ENCODE data around the gene KCTD2. TPM values are rescaled to one million over a fixed set of nuclear protein-coding genes. Genes with fewer than 3 reads are reported as not detected.

Gene KCTD2
- total RNA-seq, 2 experiments from 2014 or later = 16.8 to 19.1 TPM

DNA sequence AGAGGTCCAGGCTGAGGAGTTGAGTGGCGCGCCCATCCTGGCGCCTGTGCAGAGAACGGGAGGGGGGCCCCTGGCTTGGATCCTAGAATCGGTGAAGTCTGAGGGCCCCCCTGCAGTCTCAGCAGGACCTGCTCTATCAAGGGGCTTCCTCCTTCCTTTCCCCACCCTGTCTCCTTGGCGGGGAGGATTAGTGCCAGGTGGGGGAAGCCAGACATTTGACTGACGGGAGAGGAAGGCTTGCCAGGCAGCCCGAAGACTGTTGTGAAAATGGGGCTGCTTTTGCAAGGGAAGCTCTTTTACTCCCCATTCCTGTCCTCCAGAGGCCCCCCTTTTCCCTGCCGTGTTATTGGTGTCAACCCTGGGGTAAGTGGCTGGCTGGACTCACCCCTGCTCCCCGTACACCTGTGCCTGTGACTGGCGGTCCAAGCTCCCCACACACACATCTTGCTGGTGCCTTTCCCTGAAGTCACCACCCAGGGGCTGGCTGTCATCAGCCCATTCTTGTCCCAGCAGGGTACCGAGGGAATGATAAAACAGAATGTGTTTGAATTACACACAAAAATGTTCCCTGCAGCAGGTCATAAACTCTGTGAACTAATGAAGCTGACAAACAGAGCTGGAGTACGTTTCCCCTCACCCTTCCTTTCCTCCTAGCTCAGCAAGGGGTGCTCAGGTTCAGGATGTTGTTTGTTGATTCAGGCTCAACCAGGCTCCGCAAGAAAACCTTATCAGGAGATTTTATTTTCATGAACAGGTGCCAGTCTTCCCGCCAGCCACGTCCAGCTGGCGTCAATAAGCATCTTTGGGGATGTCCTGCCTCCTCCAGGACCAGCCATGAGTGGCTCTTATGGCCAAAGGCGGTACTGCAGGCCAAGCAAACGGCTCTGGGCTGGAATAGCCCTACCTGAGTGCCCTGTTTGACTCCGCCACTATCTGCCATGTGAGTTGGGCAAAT is 58.4 kb downstream of the KCTD2 start:
- Mint-ChIP-seq H3K4me3 (no peak overlapping the region), H3K4me1 (peaks cover 11% of the 10 kb centered on the region), H3K27me3 (peaks cover 3% of the 10 kb centered on the region), H3K9me3 (ENCODE audit: low read depth) (no peaks in the 10 kb centered on the region), H3K36me3 (no peaks in the 10 kb centered on the region), H3K27ac (no peak overlapping the region)
- CTCF ChIA-PET = interaction anchor here (0.8 to 4.3 kb wide), 22 partner anchors 9 to 164 kb away, joined by 3 to 28 read pairs (median 5); partner anchors contain the start of genes HID1 and SLC16A5
- ATAC-seq = no peak
- peak; percentile 54 for DNase-seq

DNA sequence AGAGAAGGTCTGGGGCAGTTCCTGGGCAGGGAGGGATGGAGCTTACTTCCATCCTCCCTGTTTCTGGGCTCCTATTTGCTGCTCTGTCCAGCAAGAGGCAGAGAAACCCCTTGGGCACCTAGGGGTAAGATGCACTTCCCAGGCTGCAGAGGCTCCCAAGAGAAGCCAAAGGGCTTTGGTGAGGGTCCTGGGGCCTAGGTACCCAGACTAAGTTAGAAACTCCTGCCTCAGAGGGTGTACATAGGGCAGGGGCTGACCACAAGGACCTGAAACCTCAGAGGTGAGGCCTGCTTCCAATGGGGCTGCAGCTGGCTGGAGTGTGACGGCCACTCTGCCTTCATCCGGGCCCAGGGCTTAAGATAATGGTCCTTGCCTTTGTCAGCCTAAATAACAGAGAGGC is 61.2 kb downstream of the KCTD2 start:
- ATAC-seq = no peak

DNA sequence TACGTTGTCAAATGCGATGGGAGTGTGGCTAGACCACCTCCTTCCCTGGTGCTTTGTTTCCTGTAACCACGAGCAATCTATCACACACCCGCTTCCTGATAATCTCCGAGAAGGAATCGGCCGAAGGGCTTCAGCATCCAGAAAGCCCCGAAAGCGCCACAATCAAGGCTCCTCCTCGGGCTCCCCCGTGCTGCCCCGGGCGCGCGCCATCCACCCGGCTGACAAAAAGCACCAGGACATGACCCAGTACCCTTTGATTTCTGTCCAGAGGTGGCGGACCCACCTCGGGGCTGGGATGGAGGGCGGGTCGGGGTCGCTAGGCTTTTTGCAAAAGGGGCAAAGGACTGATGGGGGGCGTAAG is 62.0 kb downstream of the KCTD2 start:
- CTCF ChIA-PET = interaction anchor here (0.6 to 11.2 kb wide), 7 partner anchors 19 to 151 kb away, joined by 3 to 257 read pairs (median 18); partner anchors contain the start of genes NT5C and NUP85
- ATAC-seq (peak; percentile 2), DNase-seq (no peak)
- Mint-ChIP-seq H3K27ac (peak overlapping the region; percentile 59), H3K9me3 (ENCODE audit: low read depth) (no peaks in the 10 kb centered on the region), H3K36me3 (peaks cover 12% of the 10 kb centered on the region), H3K4me1 (peaks cover 29% of the 10 kb centered on the region), H3K27me3 (no peaks in the 10 kb centered on the region), H3K4me3 (peak overlapping the region; percentile 88)

More for the DNA sequence above, 61.2 kb downstream of the KCTD2 start:
- peaks cover 25% of the 10 kb centered on the region for H3K4me1 Mint-ChIP-seq
- H3K36me3 Mint-ChIP-seq = peaks cover 11% of the 10 kb centered on the region
- no peaks in the 10 kb centered on the region for H3K27me3 Mint-ChIP-seq
- H3K4me3 Mint-ChIP-seq = peak overlapping the region; percentile 88
- no peak for DNase-seq
- H3K27ac Mint-ChIP-seq = no peak overlapping the region
- H3K9me3 Mint-ChIP-seq (ENCODE audit: low read depth) = no peaks in the 10 kb centered on the region
- CTCF ChIA-PET = interaction anchor here (0.6 to 1.0 kb wide), 5 partner anchors 8 to 151 kb away, joined by 3 to 4 read pairs (median 3); no protein-coding TSS in a partner anchor

DNA sequence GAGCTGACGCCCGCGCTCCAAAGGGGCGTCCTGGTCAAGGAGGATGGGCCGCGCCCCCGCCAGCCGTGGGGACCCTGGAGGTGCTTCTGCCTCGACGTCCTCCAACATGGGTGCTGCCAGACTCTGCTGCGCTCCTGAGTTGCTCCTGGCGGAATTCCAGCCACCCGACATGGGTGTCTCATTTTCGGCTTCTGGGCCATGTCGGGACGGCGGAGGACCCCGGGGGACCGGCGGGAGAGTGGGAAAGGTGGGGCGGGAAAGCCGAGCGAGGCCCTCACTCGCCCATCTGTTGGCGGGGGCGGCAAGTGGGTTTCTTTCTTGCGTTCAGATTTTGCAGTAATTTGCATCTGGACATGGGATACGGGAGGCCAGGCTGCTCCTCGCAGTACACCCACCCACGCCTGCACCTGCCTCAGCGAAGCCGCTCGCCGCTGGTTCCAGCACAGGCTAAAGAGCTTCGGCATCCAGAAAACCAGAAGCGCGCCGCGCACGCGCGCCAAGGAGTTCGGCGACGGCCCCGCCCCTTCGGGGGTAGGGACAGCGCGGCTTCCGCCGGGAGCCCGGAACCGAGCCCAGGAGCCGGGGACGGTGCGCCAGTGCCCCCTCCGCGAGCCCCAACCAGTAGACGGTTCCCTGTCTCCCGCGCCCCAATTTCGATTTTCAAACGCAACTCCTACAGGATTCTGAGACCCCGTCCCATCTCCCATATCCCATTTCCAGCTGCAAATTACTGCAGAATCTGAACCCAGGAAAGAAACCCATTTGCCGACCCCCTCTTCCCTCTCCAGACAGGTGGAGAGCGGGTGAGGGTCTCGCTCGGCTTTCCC is 62.6 kb downstream of the KCTD2 start, which contains the start of gene ARMC7:
Gene ARMC7, plus strand, starts transcription at position 563 of the 827 bp plus-strand sequence. CDS start 320 bp downstream, outside the sequence.
- Mint-ChIP-seq H3K27ac (peak within 1 kb of the TSS; percentile 90), H3K27me3 (no peaks in the 10 kb centered on the region), H3K4me1 (peaks cover 35% of the 10 kb centered on the region), H3K9me3 (ENCODE audit: low read depth) (no peaks in the 10 kb centered on the region), H3K36me3 (peaks cover 16% of the 10 kb centered on the region), H3K4me3 (peak within 1 kb of the TSS; percentile 88)
- DNase-seq = peak; percentile 93
- CTCF ChIA-PET = interaction anchor here (0.6 to 11.2 kb wide), 9 partner anchors 18 to 152 kb away, joined by 3 to 257 read pairs (median 7); partner anchors contain the start of genes MRPL58, NT5C and NUP85
- peak; percentile 88 for ATAC-seq

DNA sequence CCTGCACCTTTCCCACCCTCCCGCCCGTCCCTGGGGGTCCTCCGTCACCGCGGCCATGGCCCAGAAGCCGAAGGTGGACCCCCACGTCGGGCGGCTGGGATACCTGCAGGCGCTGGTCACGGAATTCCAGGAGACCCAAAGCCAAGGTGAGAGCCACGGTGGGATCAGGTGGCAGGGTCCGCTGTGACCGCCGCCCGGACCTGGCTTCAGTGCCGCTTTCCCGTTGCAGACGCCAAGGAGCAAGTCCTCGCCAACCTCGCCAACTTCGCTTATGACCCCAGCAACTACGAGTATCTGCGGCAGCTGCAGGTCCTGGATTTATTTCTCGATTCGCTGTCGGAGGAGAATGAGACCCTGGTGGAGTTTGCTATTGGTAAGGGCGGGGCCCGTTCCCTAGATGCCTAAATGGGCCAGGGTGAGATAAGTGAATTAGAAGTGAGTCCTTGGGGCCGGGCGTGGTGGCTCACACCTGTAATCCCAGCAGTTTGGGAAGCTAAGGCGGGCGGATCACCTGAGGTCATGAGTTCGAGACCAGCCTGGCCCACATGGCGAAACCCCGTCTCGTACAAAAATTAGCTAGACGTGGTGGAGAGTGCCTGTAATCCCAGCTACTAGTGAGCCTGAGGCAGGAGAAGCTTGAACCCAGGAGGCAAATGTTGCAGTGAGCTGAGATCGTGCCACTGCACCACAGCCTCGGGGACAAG is 63.4 kb downstream of the KCTD2 start:
- DNase-seq (peak; percentile 51), ATAC-seq (no peak)
- peaks cover 42% of the 10 kb centered on the region for H3K4me1 Mint-ChIP-seq
- no peaks in the 10 kb centered on the region for H3K27me3 Mint-ChIP-seq
- no peaks in the 10 kb centered on the region for H3K9me3 Mint-ChIP-seq (ENCODE audit: low read depth)
- H3K27ac Mint-ChIP-seq = peak overlapping the region; percentile 90
- peak overlapping the region; percentile 88 for H3K4me3 Mint-ChIP-seq
- CTCF ChIA-PET = interaction anchor here (0.6 to 11.2 kb wide), 12 partner anchors 17 to 1489 kb away, joined by 3 to 257 read pairs (median 7); partner anchors contain the start of genes MIF4GD, MRPL58, NT5C and NUP85
- peaks cover 19% of the 10 kb centered on the region for H3K36me3 Mint-ChIP-seq

DNA sequence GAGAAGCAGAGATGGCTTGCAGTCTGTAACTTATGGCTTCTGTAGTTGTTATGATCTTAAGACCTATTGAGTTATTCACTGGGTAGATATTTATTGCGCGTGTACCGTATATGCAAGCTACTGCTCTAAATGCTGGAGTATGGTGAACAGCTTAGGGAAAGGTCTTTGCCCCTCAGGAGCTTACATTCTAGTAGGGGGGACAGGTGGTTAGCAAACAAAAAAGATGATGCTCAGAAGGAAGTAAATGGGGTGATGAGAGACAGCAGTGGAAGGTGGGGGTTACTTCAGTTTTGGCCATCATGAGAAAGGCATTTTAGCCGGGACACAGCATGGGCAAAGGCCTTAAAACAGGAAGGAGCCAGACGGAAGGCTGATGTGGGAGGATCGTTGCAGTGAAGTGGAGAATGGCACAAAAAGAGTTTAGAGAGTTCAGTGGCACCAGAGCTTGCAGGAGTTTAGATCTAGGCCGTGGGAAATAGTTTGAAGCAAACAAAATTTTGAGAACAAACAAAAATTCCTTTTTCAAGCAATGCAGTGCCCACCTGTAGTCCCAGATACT is 64.8 kb downstream of the KCTD2 start:
- CTCF ChIA-PET = interaction anchor here (0.8 to 11.2 kb wide), 9 partner anchors 16 to 561 kb away, joined by 3 to 257 read pairs (median 9); partner anchors contain the start of genes MIF4GD, NT5C and NUP85
- Mint-ChIP-seq H3K27me3 (no peaks in the 10 kb centered on the region), H3K9me3 (ENCODE audit: low read depth) (no peaks in the 10 kb centered on the region), H3K4me1 (peaks cover 39% of the 10 kb centered on the region), H3K4me3 (peak overlapping the region; percentile 88), H3K36me3 (peaks cover 20% of the 10 kb centered on the region), H3K27ac (peak overlapping the region; percentile 29)
- DNase-seq (no peak), ATAC-seq (no peak)

DNA sequence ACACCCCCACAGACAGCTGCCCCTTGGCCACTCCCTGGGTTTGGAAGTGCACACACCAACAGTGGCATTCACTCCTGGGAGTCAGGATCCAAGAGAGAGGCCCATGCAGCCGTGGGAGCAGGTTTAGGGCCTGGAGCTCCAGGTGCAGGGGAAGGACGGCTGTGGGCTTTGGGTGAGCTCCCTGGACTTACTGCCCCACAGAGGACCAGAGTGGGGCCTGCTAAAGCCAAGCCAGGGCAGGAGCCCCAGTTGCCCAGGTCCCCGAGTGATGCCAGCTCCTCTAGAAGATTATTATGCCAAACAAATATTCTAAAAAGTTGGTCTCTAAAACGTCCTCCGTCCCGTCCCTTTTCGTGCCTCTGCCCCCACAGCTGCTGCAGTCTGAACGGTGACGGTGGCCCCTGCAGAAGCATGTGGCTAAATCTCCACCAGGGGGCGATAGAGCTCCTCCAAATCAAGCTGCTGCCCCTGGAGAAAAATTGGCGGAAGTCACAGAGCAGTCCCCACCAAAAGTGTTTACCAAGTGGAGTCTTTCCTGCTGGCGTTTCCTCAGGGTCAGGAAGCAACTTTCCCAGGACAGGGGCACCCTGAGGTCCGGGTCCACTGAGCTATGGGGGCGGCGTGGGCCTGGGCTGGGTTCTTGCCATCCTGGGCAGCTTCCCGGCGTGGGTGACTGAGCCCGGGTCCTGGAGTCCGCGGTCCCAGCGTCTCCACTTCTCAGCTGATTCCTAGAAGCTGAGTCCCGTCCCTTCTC is 67.0 kb downstream of the KCTD2 start:
- CTCF ChIA-PET = interaction anchor here (0.5 to 11.2 kb wide), 62 partner anchors 8 to 342 kb away, joined by 3 to 257 read pairs (median 5); partner anchors contain the start of genes ATP5PD, CDR2L, GGA3 and GRB2

DNA sequence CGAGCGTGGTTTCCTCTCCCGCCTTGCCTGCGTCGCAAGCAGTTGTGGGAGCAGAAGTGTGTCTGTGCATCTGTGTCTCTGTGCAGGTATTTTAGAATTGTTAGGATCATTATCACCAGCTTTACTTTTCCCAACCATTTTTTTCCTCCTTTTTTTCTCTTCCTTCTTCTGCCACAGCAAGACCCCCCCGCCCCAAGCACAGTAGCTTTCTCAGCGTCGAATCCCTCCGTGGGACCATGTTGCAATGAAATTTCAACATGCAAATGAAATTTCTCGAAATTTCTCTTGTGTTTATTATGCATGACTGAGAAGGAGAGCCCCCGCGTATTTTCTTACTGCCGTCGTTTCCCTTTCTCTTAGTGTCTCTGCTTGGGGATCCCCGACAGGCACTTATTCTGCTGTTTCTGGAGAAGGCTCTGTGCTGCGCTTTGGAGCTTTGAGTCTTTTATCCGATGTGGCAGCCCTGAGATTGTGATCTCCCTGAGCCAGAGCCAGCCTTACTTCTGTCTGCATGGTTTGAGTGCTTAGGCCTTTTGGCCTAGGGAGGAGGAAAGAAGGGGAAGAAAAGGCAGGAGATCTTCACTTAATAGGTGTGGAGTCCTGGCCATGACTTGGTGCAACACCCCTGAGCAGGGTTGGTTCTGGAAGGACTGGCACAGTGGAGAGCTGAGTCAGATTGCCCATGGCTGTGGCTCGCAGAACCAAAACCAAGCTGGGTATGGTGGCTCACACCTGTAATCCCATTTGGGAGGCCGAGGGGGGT is 67.7 kb downstream of the KCTD2 start:
- Mint-ChIP-seq H3K4me1 (peaks cover 32% of the 10 kb centered on the region), H3K9me3 (ENCODE audit: low read depth) (no peaks in the 10 kb centered on the region), H3K27ac (peak overlapping the region; percentile 85), H3K36me3 (peaks cover 22% of the 10 kb centered on the region), H3K4me3 (peak overlapping the region; percentile 84), H3K27me3 (no peaks in the 10 kb centered on the region)
- DNase-seq (no peak), ATAC-seq (no peak)
- CTCF ChIA-PET = interaction anchor here (0.5 to 11.2 kb wide), 59 partner anchors 9 to 342 kb away, joined by 3 to 257 read pairs (median 6); partner anchors contain the start of genes ATP5PD, CDR2L, GGA3 and GRB2

More for the DNA sequence above, 67.0 kb downstream of the KCTD2 start:
- peaks cover 20% of the 10 kb centered on the region for H3K36me3 Mint-ChIP-seq
- no peaks in the 10 kb centered on the region for H3K27me3 Mint-ChIP-seq
- DNase-seq (peak; percentile 95), ATAC-seq (peak; percentile 78)
- peak overlapping the region; percentile 85 for H3K27ac Mint-ChIP-seq
- H3K4me3 Mint-ChIP-seq = peak overlapping the region; percentile 84
- H3K9me3 Mint-ChIP-seq (ENCODE audit: low read depth) = no peaks in the 10 kb centered on the region
- peaks cover 34% of the 10 kb centered on the region for H3K4me1 Mint-ChIP-seq
